Stimulated activated CD8-positive, alpha-beta memory T cell treated with anti-CD3 and anti-CD28 coated beads, Interleukin-7, amount 100 ng/mL, for 24 hours (primary cell): ENCODE results near the gene ATP13A3.
"Not testable (repeated sequence)": the region's sequence is repeated elsewhere in the genome, so short reads cannot be mapped to it uniquely, and the experiment has no call there.

Experiments
- DNase-seq: peaks from one replicate; pipeline ENCODE4 v3.0.0-alpha.2; 2020; ENCODE audit warnings: low read depth

The ATP13A3 gene

GRCh38 chr3:194486540-194487288 lies at the start of gene ATP13A3:
Gene ATP13A3, minus strand, starts transcription at chr3:194487002. Its CDS starts 24,812 bp downstream, at chr3:194462190.
- DNase-seq, result peak; percentile 76

- not testable (repeated sequence) for DNase-seq
Observed at GRCh38 chr3:194535199-194535598, 48.4 kb upstream of the ATP13A3 start.

- DNase-seq, result no peak
Observed at GRCh38 chr3:194534243-194534642, 47.4 kb upstream of the ATP13A3 start.

GRCh38 chr3:194532591-194532990 lies 45.8 kb upstream of the ATP13A3 start:
- DNase-seq, result no peak

GRCh38 chr3:194527726-194528125 lies 40.9 kb upstream of the ATP13A3 start:
- no peak for DNase-seq

GRCh38 chr3:194526164-194526563 lies 39.4 kb upstream of the ATP13A3 start:
- no peak for DNase-seq

GRCh38 chr3:194522579-194523046 lies 35.8 kb upstream of the ATP13A3 start:
- DNase-seq, result no peak

- no peak for DNase-seq
Observed at GRCh38 chr3:194521510-194522260, 34.9 kb upstream of the ATP13A3 start.

GRCh38 chr3:194520682-194521162 lies 33.9 kb upstream of the ATP13A3 start:
- DNase-seq, result peak; percentile 44

GRCh38 chr3:194520201-194520600 lies 33.4 kb upstream of the ATP13A3 start:
- not testable (repeated sequence) for DNase-seq

GRCh38 chr3:194518652-194519051 lies 31.9 kb upstream of the ATP13A3 start:
- no peak for DNase-seq

GRCh38 chr3:194517333-194517732 lies 30.5 kb upstream of the ATP13A3 start:
- no peak for DNase-seq

- no peak for DNase-seq
Observed at GRCh38 chr3:194514626-194515025, 27.8 kb upstream of the ATP13A3 start.

GRCh38 chr3:194512895-194513601 lies 26.2 kb upstream of the ATP13A3 start:
- no peak for DNase-seq

GRCh38 chr3:194508491-194509453 lies 22.0 kb upstream of the ATP13A3 start:
- no peak for DNase-seq

GRCh38 chr3:194507571-194507970 lies 20.8 kb upstream of the ATP13A3 start:
- DNase-seq, result no peak

GRCh38 chr3:194505791-194506415 lies 19.1 kb upstream of the ATP13A3 start:
- no peak for DNase-seq

- DNase-seq, result no peak
Observed at GRCh38 chr3:194504861-194505260, 18.1 kb upstream of the ATP13A3 start.

- DNase-seq, result no peak
Observed at GRCh38 chr3:194504146-194504545, 17.3 kb upstream of the ATP13A3 start.

GRCh38 chr3:194503081-194503531 lies 16.3 kb upstream of the ATP13A3 start:
- DNase-seq, result no peak

- no peak for DNase-seq
Observed at GRCh38 chr3:194500198-194500597, 13.4 kb upstream of the ATP13A3 start.
